ENCODE data around the gene UTP20.

DNA sequence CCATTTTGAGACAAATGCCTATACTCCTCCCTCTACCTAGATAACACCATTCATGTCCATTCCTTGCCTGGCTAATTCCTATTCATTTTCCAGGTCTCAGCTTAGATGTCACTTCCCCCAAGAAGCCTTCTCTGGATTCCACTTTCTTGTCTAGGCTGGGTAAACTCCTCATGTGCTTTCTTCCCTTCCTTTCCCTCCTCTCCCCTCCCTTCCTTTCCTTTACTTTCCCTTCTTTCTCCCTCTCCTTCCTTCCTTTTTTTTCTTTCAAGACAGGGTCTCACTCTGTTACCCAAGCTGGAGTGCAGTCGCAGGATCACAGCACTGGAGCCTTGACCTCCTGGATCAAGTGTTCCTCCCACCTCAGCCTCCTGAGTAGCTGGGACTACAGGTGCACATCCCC is 3.5 kb upstream of the UTP20 start:
- TF ChIP-seq POLR2A (IDR thresholded peaks at IDR 0.05; ENCODE audit: low read depth) (no peak), CTCF (IDR thresholded peaks at IDR 0.05) (no peak), POLR2AphosphoS5 (IDR thresholded peaks at IDR 0.05) (no peak)
